ENCODE results near the gene CALD1. TPM values are rescaled to one million over a fixed set of nuclear protein-coding genes. Genes with fewer than 3 reads are reported as not detected.

CALD1 gene
- total and polyA plus RNA-seq, 4 donors: 48.0 to 226 (median 95.2) TPM

DNA sequence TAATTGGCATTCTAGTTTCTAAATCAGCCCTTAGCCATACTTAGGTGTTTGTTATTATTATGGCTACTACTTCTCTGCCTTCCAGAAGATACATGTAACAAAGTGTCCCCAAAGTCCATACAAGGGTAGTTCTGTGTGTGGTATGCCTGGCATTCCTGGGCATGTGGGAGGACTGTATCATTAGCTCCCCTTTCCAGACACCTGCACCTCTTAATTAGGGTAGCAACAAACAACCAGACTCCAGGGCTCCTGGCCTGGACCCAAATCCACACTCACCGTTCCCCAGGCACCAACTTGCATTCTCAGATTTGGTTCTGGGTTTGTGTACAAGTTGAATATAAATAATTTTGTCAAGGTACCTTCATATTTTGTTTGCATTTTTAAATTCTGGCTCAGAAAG, 15.5 kb upstream of the CALD1 start (continued):
- no peak for TF ChIP-seq RAD21 (IDR thresholded peaks at IDR 0.05)
- no peak for TF ChIP-seq SP1 (IDR thresholded peaks at IDR 0.05)
- TF ChIP-seq YY1 (IDR thresholded peaks at IDR 0.05): no peak
- no peak for TF ChIP-seq JUND (IDR thresholded peaks at IDR 0.05)

DNA sequence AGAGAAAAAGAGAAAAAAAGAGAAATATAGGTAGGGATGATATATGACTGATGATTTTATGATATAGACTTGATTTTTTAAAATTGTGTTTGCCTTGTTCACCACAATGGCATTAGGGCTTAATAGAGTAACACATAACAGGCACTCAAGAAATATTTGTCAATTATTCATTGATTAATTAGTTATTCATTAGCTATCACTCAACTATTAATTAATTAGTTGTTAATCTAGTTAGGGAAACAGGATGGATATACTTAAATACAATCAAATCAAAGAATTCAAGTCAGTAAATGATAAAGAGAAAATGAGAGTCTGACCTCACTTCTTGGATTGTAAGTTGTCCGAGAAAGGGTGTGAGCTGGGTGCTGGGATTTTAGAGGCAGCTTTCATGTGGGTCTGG, 15.1 kb upstream of the CALD1 start:
- WGBS: 89% methylated on average over 1 of the region's 1 CpG
- H3K4me1 ChIP-seq (ENCODE audit: control insufficient read depth in 4 of 4, insufficient read depth in 4 of 4, low read length in 3 of 4): no peaks in the 10 kb centered on the region
- no peak overlapping the region for H3K4me3 ChIP-seq (ENCODE audit: low read depth in 1 of 3, low read length in 3 of 3)
- DNase-seq (ENCODE audit: low spot score): no peak
- H3K9ac ChIP-seq (ENCODE audit: low read depth in 1 of 2, low read length in 2 of 2): no peak overlapping the region
- no peaks in the 10 kb centered on the region for H3K36me3 ChIP-seq (ENCODE audit: control insufficient read depth in 4 of 4, insufficient read depth in 3 of 4, low read depth in 1 of 4, low read length in 3 of 4)
- H3K27ac ChIP-seq (ENCODE audit: low read depth in 1 of 2, low read length in 2 of 2): no peak overlapping the region
- TF ChIP-seq, protein P1, sequence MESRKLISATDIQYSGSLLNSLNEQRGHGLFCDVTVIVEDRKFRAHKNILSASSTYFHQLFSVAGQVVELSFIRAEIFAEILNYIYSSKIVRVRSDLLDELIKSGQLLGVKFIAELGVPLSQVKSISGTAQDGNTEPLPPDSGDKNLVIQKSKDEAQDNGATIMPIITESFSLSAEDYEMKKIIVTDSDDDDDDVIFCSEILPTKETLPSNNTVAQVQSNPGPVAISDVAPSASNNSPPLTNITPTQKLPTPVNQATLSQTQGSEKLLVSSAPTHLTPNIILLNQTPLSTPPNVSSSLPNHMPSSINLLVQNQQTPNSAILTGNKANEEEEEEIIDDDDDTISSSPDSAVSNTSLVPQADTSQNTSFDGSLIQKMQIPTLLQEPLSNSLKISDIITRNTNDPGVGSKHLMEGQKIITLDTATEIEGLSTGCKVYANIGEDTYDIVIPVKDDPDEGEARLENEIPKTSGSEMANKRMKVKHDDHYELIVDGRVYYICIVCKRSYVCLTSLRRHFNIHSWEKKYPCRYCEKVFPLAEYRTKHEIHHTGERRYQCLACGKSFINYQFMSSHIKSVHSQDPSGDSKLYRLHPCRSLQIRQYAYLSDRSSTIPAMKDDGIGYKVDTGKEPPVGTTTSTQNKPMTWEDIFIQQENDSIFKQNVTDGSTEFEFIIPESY (IDR thresholded peaks at IDR 0.05): no peak
- TF ChIP-seq JUND (IDR thresholded peaks at IDR 0.05): no peak
- TF ChIP-seq, protein P2, sequence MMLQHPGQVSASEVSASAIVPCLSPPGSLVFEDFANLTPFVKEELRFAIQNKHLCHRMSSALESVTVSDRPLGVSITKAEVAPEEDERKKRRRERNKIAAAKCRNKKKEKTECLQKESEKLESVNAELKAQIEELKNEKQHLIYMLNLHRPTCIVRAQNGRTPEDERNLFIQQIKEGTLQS (IDR thresholded peaks at IDR 0.05): no peak
- TF ChIP-seq NR2F2 (IDR thresholded peaks at IDR 0.05): no peak
- TF ChIP-seq YY1 (IDR thresholded peaks at IDR 0.05): no peak
- TF ChIP-seq RAD21 (IDR thresholded peaks at IDR 0.05): no peak
- TF ChIP-seq FOXA2 (IDR thresholded peaks at IDR 0.05): no peak
- TF ChIP-seq, protein P3, sequence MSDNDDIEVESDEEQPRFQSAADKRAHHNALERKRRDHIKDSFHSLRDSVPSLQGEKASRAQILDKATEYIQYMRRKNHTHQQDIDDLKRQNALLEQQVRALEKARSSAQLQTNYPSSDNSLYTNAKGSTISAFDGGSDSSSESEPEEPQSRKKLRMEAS (IDR thresholded peaks at IDR 0.05): no peak
- no peak for TF ChIP-seq EGR1 (IDR thresholded peaks at IDR 0.05; ENCODE audit: low read depth in 2 of 2)
- TF ChIP-seq, protein P4, sequence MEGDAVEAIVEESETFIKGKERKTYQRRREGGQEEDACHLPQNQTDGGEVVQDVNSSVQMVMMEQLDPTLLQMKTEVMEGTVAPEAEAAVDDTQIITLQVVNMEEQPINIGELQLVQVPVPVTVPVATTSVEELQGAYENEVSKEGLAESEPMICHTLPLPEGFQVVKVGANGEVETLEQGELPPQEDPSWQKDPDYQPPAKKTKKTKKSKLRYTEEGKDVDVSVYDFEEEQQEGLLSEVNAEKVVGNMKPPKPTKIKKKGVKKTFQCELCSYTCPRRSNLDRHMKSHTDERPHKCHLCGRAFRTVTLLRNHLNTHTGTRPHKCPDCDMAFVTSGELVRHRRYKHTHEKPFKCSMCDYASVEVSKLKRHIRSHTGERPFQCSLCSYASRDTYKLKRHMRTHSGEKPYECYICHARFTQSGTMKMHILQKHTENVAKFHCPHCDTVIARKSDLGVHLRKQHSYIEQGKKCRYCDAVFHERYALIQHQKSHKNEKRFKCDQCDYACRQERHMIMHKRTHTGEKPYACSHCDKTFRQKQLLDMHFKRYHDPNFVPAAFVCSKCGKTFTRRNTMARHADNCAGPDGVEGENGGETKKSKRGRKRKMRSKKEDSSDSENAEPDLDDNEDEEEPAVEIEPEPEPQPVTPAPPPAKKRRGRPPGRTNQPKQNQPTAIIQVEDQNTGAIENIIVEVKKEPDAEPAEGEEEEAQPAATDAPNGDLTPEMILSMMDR (IDR thresholded peaks at IDR 0.05; ENCODE audit: low read depth, low read length, missing input control): no peak
- no peaks in the 10 kb centered on the region for H3K27me3 ChIP-seq (ENCODE audit: control insufficient read depth in 4 of 4, insufficient read depth in 4 of 4, low read length in 3 of 4)
- no peaks in the 10 kb centered on the region for H3K9me3 ChIP-seq (ENCODE audit: control insufficient read depth in 4 of 4, low read length in 3 of 4)

DNA sequence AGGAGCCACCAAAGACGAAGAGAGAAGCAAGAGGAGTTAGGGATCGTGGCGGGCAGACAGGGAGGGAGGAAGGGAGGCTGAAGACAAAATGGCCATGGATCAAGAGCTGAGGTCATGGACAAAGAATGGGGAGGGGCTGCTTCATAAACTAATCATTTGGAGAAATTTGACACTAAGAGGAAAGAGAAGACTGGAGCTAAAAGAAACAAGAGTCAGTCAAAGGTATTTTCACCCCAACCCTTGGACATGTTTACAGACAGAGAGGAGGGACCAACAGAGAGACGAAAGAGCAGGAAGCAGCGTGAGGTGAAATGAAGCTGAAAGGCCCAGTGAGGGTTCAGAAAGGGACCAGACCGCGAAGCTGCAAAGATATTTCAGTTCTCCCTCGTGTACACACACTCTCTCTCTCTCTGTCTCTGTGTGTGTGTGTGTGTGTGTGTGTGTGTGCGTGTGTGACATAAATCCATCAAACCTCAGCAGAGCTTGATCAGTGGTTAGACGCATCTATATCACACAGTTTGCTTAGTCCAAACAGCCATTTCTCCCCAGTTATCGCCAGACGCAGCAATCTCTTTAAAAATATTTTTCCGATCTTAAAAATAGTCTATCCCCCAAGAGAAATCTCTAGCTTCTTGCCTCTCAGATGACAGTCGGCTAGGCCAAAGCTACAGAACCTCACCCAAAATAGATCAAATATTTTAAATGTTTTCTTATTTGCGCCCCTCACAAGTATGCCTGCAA, 12.5 kb upstream of the CALD1 start:
- Histone ChIP-seq H3K4me3 (ENCODE audit: low read depth in 1 of 3, low read length in 3 of 3) (no peak overlapping the region), H3K27ac (ENCODE audit: low read depth in 1 of 2, low read length in 2 of 2) (peak overlapping the region in 1 of 2 donors; percentile 12), H3K36me3 (ENCODE audit: control insufficient read depth in 4 of 4, insufficient read depth in 3 of 4, low read depth in 1 of 4, low read length in 3 of 4) (no peaks in the 10 kb centered on the region), H3K9ac (ENCODE audit: low read depth in 1 of 2, low read length in 2 of 2) (no peak overlapping the region), H3K9me3 (ENCODE audit: control insufficient read depth in 4 of 4, low read length in 3 of 4) (no peaks in the 10 kb centered on the region), H3K4me1 (ENCODE audit: control insufficient read depth in 4 of 4, insufficient read depth in 4 of 4, low read length in 3 of 4) (no peaks in the 10 kb centered on the region), H3K27me3 (ENCODE audit: control insufficient read depth in 4 of 4, insufficient read depth in 4 of 4, low read length in 3 of 4) (no peaks in the 10 kb centered on the region)
- TF ChIP-seq, protein P1 (IDR thresholded peaks at IDR 0.05): no peak
- peak in 1 of 2 donors; percentile 30 for TF ChIP-seq JUND (IDR thresholded peaks at IDR 0.05)
- DNase-seq (ENCODE audit: low spot score): no peak
- 73% methylated on average over 15 of the region's 15 CpGs for WGBS
